Measurements from ENCODE around the gene ATRNL1. TPM values are rescaled to one million over a fixed set of nuclear protein-coding genes. Genes with fewer than 3 reads are reported as not detected.

The ATRNL1 gene
- total and polyA plus RNA-seq, 2 of the 8 experiments (the other 6 are each of a cell fraction or from before 2014, with no cell fraction given) = 5.1 to 17.6 TPM

DNA sequence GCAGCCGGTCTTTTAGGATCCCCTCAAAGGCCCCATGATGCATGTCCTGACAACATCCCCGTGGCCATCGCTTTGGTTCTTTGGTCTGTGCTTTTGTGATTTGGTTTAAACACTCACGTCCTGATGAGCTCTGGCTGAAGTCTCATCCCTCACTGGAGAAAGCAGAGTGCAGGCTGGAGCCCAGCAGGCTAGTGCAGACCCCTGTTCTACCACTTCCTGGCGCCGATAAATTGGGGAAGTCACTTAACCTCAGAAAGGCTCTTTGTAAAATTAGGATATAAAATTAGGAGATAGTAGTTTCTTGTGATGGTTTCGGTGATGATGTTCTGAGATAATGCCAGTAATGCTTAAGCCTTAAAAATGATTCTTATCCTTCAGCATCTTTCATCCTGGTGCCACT, 872.2 kb downstream of the ATRNL1 start (continued):
- TF ChIP-seq, protein P1, sequence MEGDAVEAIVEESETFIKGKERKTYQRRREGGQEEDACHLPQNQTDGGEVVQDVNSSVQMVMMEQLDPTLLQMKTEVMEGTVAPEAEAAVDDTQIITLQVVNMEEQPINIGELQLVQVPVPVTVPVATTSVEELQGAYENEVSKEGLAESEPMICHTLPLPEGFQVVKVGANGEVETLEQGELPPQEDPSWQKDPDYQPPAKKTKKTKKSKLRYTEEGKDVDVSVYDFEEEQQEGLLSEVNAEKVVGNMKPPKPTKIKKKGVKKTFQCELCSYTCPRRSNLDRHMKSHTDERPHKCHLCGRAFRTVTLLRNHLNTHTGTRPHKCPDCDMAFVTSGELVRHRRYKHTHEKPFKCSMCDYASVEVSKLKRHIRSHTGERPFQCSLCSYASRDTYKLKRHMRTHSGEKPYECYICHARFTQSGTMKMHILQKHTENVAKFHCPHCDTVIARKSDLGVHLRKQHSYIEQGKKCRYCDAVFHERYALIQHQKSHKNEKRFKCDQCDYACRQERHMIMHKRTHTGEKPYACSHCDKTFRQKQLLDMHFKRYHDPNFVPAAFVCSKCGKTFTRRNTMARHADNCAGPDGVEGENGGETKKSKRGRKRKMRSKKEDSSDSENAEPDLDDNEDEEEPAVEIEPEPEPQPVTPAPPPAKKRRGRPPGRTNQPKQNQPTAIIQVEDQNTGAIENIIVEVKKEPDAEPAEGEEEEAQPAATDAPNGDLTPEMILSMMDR (IDR thresholded peaks at IDR 0.05; ENCODE audit: control extremely low read depth in 1 of 3, insufficient read depth in 1 of 3, low read depth in 1 of 3, low read length in 3 of 3) = no peak
- TF ChIP-seq SIRT6 (IDR thresholded peaks at IDR 0.05; ENCODE audit: low read length) (no peak), SIX5 (IDR thresholded peaks at IDR 0.05; ENCODE audit: low read depth, low read length) (no peak)
- TF ChIP-seq, protein P2, sequence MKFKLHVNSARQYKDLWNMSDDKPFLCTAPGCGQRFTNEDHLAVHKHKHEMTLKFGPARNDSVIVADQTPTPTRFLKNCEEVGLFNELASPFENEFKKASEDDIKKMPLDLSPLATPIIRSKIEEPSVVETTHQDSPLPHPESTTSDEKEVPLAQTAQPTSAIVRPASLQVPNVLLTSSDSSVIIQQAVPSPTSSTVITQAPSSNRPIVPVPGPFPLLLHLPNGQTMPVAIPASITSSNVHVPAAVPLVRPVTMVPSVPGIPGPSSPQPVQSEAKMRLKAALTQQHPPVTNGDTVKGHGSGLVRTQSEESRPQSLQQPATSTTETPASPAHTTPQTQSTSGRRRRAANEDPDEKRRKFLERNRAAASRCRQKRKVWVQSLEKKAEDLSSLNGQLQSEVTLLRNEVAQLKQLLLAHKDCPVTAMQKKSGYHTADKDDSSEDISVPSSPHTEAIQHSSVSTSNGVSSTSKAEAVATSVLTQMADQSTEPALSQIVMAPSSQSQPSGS (IDR thresholded peaks at IDR 0.05; ENCODE audit: low read length) = no peak

Measured in H1 (cell line).